ENCODE measurements around the gene DPYSL4.

GRCh38 chr10:132172091-132173066 lies 14.4 kb upstream of the DPYSL4 start:
- TF ChIP-seq POLR2AphosphoS5 (IDR thresholded peaks at IDR 0.05) (no peak), POLR2A (IDR thresholded peaks at IDR 0.05) (no peak)

Data from upper lobe of left lung (tissue), 4 donors.